ENCODE measurements around the gene DUSP9.
"Not testable (repeated sequence)": the region's sequence is repeated elsewhere in the genome, so short reads cannot be mapped to it uniquely, and the experiment has no call there.

Gene DUSP9

GRCh38 chrX:153673428-153674218, 26.6 kb downstream of the DUSP9 start, which contains the start of gene PNCK:
PNCK (minus strand) TSS chrX:153673813; CDS start chrX:153673076, 737 bp downstream.
- DNase-seq: peak; percentile 57

- DNase-seq: peak; percentile 52
Observed at GRCh38 chrX:153674219-153674851, 27.3 kb downstream of the DUSP9 start.

- DNase-seq: no peak
Observed at GRCh38 chrX:153681175-153681574, 34.2 kb downstream of the DUSP9 start.

GRCh38 chrX:153683486-153683885, 36.5 kb downstream of the DUSP9 start:
- DNase-seq: not testable (repeated sequence)

- peak; percentile 46 for DNase-seq
Observed at GRCh38 chrX:153684467-153685155, 37.6 kb downstream of the DUSP9 start.

- DNase-seq: peak; percentile 66
Observed at GRCh38 chrX:153685156-153685536, 38.1 kb downstream of the DUSP9 start.

GRCh38 chrX:153685751-153686696, 39.0 kb downstream of the DUSP9 start:
- no peak for DNase-seq

- DNase-seq: no peak
Observed at GRCh38 chrX:153686711-153687110, 39.7 kb downstream of the DUSP9 start.

GRCh38 chrX:153687121-153688039, 40.4 kb downstream of the DUSP9 start, which contains the start of gene SLC6A8:
SLC6A8 (plus strand) TSS chrX:153687926; CDS start chrX:153688575, 649 bp downstream.
- peak; percentile 85 for DNase-seq

GRCh38 chrX:153688071-153688470, 41.1 kb downstream of the DUSP9 start:
- no peak for DNase-seq

GRCh38 chrX:153688506-153688905, 41.5 kb downstream of the DUSP9 start:
- DNase-seq: no peak

GRCh38 chrX:153688911-153689590, 42.0 kb downstream of the DUSP9 start:
- no peak for DNase-seq

GRCh38 chrX:153689654-153690465, 42.9 kb downstream of the DUSP9 start:
- peak; percentile 70 for DNase-seq

- no peak for DNase-seq
Observed at GRCh38 chrX:153690466-153690865, 43.5 kb downstream of the DUSP9 start.

GRCh38 chrX:153691032-153691827, 44.2 kb downstream of the DUSP9 start:
- peak; percentile 30 for DNase-seq

GRCh38 chrX:153692003-153692402, 45.0 kb downstream of the DUSP9 start:
- DNase-seq: no peak

- no peak for DNase-seq
Observed at GRCh38 chrX:153692611-153693156, 45.7 kb downstream of the DUSP9 start.

Data from islet precursor cell (in vitro differentiated cells).